HG03354 (cell line): Measurements from ENCODE around the gene IFI27L2.
A peak's percentile ranks its signal among the peaks of the same experiment; 100 is the strongest.

ENCODE experiments used
- ATAC-seq: cut with Tn5 transposase; IDR thresholded peaks from one replicate; pipeline ENCODE4 v1.9.1; 2021; ENCODE audit warnings: mild to moderate bottlenecking; ENCODE audit not compliant: unreplicated experiment, poor library complexity, severe bottlenecking

Gene IFI27L2, protein sequence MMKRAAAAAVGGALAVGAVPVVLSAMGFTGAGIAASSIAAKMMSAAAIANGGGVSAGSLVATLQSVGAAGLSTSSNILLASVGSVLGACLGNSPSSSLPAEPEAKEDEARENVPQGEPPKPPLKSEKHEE

GRCh38 chr14:94129111-94129757, at the start of gene IFI27L2:
TSS of gene IFI27L2 (minus strand) at chr14:94129604. CDS start at chr14:94129564, 40 bp downstream.
- peak; percentile 96 for ATAC-seq

DNA sequence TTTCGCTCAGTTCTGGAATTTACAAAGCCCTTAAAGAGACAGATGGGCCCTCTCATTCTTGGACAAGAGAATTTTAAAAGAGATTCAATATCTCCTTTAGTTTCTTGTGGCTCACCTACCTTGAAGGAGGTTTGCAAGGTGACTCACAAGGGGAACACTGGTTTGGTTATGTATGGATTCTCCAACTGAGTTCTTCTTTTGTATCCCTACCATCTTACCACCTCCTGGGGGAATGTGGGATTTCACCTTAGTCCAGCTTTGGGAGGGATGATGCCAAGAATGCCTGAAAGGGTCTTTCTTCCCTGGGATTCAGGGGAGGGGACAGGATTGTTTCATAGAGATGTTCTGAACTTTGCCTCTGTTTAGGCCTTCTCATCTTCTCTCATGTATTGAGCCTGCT, 48.4 kb upstream of the IFI27L2 start:
- ATAC-seq: no peak

DNA sequence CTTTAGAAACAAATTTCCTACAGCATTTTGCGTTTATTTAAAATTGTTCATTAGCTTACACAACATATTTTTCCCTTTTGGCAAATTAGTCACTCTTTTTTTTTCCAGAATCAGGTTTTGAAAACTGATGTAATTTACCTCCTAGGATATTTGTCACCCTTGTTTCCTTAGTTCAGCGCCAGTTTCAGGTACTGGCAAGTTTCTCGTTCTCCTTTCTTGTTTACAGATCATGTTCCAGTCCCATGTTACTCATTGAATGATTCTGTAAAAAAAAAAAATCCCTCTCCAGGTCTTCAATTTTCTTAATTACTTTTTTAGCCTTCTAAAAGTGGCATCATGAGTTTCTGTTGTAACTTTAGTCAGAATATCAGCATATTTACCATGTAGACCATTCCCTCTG, 47.4 kb upstream of the IFI27L2 start:
- ATAC-seq: no peak

GRCh38 chr14:94175747-94176146, 46.3 kb upstream of the IFI27L2 start:
- ATAC-seq: no peak

DNA sequence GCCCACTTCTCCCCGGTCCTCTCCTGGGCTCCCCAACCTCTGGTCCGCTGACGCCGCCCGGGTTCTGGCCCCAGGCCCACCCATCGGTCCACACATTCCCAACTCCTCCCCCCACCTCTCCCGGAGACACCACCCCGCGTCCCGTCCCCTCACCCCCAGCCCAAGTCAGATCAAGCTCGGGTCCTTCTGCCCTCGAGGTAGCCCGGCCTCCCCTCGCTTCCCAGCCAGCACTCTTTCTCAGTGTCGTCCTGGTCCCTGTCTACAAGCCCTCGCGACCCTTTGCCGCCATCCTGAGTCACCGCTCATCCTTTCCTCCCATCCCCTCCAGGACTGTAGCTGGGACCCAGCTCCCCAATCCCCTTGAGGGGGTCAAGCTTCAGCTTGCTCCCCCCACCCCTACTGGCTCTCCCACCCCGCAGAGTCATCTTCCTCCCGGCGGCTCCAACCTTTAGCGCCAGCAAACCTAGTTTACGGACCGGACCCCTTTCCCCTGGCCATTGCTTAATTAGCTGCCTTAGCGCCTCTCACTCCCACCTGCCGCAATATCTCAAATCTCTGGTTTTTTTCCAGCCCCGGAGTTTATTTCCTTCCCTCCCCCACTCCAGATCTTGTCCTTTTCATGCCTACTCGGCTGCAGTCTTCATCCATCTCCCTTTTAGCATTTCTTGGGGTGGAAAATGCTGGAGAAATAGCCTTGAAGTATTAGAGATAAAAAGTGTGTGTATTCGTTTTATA, 45.8 kb upstream of the IFI27L2 start:
- ATAC-seq: no peak

DNA sequence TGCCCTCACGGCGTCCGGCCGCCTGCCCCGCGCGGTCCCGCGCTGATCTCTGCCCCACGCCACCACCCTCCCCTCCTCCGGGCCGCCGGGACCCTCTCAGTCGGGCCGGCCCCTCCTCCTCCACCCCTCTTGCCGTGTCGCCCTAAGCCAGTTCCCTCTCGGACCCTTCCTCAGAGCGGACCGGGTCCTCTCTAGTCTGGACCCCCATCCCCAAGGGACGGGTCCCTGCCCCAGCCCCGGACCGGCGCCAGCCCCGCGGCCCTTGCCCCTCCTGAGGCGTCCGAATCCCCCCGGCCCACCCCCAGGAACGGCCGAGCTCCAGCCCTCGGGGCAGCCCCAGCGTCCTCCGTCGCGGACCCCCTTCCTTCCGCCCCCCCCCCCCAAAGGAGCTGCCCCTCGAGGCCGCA, 45.2 kb upstream of the IFI27L2 start:
- no peak for ATAC-seq

DNA sequence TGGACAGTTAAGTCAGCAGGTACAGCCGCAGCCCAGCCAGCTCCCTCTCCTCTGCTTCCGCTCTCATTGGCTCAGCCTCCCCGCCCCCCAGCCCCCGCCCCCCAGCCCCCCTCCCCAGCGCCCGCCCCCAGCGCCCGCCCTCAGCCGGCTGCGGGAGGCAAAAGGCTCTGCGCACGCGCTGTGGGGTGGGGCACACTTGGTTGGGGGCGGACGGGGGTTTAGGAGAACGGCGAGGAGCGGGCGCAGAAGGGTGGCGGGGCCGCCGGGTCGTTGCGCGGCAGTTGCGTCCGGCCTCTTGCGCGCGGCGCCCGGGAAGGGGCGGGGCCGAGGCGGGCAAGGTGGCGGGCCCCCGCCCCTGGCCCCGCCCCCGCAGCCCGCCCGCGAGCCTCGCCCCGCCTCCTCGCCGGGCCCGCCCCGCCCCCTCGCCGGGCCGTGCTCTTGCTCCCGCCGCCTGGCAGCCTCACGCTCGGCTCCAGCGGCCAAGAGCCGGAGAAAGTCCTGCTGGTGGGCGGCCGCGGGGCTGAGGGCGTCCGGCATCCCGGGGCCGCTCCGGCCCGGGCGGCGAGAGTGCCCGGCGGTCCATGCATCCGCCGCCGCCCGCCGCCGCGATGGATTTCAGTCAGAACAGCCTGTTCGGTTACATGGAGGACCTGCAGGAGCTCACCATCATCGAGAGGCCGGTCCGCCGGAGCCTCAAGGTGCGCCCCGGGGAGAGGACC, 44.6 kb upstream of the IFI27L2 start, which contains the start of gene PPP4R4:
Gene PPP4R4 (plus strand): TSS at position 438 of the 719 bp plus-strand sequence. CDS start 144 bp downstream, at position 582.
- ATAC-seq: peak; percentile 83

DNA sequence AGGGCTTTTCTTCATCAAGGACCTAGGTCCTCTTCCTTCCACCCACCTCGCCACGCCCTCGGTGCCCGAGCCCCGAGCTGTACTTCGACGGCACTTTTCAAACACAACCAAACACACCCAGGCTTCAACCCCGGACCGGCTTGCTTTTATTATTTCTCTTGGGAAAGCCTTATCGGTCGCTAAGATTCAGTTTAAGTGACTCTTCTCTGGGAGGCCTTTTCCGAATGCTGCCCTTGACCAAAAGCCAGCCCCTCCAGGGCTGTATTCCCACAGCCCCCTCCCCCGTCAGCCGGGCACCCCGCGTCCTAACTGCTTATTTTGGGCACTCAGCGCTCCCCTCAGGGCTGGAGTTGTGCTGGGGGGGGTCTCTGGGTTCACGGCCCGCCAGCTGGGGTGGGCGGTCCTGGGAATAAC, 44.1 kb upstream of the IFI27L2 start:
- ATAC-seq: peak; percentile 2

GRCh38 chr14:94172545-94172944, 43.1 kb upstream of the IFI27L2 start:
- no peak for ATAC-seq

GRCh38 chr14:94171208-94171607, 41.8 kb upstream of the IFI27L2 start:
- ATAC-seq: no peak

DNA sequence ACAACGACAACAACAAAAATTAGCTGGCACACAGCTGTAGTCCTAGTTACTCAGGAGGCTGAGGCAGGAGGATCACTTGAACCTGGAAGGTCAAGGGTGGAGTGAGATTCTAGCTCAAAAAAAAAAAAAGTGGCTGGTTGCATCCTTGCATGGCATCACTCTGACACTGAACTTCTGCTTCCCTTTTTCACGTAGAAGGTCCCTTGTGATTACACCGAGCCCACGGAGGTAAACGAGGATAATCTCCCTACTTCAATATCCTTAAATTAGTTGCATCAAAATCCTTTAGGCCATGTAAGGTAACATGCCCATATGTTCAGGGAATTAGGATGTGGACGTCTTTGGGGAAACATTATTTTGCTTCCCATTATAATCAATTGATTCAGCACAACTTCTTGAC, 40.7 kb upstream of the IFI27L2 start:
- no peak for ATAC-seq

GRCh38 chr14:94165744-94166143, 36.3 kb upstream of the IFI27L2 start:
- no peak for ATAC-seq

DNA sequence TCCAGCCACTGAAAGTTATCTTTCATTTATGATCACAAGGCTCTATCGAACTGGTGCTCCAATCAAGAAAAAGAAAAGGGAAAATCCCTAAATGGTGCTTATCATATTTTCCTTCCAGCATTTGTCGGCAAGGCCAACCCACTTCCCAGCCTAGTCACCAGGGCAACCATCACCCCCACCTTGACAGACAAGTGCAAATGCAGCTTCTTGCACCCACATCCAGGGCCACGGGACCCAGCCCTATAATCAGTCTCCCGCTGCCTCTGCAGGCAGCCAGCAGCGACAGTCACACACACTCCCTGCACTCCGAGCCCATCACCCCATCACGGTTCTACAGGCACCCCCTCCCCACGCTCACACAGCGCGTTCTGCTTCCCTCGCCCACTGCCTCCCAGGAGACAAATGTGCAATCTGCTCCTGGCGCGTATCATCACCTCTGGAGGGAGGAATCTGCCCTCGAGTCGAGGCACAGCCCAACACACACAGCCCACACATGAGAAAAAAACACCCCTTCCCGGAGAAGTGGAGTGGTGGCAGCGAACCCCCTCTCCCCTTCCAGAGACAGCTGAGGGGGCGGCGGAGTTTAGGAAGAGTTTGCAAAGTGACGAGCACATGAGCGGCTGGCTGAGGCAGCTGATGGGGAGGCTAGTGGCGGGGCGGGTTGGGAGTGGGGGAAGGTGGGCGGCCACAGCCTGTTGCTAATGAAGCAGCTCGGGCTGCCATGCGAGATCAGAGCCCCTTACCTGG, 35.5 kb upstream of the IFI27L2 start:
- no peak for ATAC-seq

DNA sequence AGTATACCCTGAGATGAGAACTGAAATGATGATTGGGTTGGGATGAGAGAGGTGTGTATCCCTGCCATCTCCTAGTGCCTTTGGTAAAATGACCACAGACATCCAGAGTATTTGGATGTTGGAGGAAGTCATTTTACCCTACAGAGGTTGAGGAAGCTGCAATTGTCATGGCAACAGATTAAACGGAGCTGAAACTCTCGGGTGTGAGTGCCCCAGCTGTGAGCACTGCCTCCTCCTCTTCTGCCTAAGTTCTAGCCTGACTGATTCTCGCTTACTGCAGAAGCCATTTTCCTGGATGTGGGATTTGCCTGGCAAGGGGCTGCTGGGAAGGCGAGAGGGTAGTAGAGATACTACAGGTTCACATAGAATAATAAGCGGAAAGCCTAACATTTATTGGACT, 34.4 kb upstream of the IFI27L2 start:
- no peak for ATAC-seq

DNA sequence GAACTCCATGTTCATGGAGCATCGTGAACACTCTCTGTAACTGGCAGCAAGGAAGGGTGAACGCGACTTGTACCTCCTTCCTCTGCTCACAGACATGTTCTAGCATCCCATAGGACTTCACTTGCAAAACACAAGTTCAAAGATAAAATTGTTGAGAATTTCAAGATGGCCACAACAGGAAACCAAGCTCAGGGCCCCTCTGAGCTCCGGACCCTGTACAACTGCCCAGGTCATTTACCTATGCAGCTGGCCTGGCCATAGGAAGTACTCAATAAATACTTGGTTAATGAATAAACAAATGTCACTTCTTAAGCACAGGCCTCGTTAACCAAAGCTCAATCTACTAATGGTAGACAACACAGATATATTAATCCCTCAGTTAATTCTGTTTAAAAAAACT, 33.1 kb upstream of the IFI27L2 start:
- no peak for ATAC-seq

DNA sequence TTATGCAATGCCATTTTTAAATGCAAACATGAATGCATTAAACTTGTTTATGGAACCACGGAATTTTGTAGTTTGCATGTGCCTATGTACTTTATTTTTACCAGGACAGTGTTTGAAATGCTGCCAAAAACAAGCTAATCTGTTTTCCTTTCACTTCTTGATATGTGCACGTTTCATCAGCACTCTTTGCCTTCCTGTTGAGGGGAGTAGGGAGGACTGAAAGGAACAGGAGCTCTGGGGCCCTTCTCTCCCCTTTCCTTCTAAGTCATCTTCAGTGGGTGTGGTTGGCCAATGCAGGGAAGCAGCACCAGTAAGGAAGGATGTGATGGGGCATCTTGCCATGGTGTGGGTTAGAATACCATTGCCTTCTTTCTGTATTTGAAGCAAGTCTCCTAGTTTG, 32.6 kb upstream of the IFI27L2 start:
- no peak for ATAC-seq

DNA sequence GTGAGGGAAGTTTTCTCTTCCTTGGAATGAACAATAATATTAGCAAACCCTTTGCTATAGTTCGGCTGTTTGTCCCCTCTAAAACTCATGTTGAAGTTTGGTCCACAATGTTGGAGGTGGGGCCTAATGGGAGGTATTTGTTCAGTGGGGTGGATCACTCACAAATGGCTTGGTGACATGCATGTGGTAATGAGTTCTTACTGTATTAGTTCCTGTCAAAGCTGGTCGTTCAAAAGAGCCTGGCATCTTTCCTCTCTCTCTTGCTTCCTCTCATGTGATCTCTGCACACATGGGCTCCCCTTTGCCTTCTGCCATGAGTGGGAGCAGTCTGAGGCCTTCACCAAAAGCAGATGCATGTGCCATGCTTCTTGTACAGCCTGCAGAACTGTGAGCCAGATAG, 31.7 kb upstream of the IFI27L2 start:
- no peak for ATAC-seq

DNA sequence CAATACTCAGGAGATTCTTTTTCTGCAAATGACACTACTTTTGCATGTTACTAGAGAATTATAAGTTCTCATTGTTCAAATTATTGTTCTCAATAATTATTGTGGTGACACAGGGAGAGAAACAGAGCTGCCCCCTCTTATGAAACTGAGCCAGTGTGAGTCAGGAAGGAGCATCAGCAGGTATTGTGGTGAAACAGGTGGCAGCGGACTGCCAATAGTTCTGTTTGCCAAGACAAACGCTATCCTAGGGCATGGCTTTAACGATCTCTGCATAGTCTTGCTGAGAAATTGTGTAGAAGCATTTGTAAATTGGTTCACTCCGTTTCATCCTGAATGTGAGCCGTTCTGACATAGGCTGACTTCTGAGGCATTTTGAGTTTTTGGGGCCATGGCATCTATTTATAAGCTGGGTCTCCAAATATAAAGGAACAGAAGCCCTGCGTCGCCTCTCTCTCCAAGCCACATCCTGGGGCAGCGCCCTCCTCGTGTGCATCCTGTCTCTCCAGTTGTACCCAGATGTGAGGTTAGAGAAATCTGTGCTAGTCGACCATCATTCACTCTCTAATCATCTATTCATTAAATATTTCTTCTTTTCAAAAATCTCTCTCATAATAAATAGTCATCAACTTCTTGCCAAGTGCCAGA, 29.0 kb upstream of the IFI27L2 start:
- no peak for ATAC-seq

DNA sequence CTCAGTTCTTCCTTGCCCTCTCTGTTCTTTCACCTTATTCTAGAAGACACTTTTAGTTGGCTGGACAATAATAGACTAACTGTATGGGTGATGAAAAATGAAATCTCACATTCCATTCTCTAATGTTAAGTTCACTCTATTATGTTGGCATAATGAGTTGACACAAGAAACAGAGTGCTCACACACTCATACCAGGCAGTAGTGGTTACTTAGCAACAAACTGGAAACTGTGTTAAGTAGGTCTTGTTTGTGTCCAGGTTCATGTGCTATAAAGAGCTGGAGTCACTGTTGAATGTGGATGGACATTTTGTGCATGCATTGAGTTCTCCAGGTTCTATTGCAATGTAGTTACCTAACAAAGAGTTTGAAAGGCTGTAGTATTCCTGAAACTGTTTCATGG, 27.8 kb upstream of the IFI27L2 start:
- no peak for ATAC-seq
